Hepatocyte (in vitro differentiated cells): ENCODE measurements around the gene ORM1. TPM values are rescaled to one million over a fixed set of nuclear protein-coding genes. Genes with fewer than 3 reads are reported as not detected.

Source experiments
- DNase-seq: peaks from one replicate; pipeline ENCODE4 v3.0.0-alpha.2; 2016; ENCODE audit warnings: low spot score
- H2AFZ ChIP-seq: fragments of 200-600 bp; sonication (generic); 2 replicates; pipeline ENCODE4 v1.6.0; 2016; ENCODE audit warnings: antibody characterized with exemption, mild to moderate bottlenecking
- H3K27ac ChIP-seq: fragments of 200-600 bp; sonication (generic); 2 replicates; pipeline ENCODE4 v1.5.1; 2016; ENCODE audit warnings: mild to moderate bottlenecking
- H3K27me3 ChIP-seq: fragments of 200-600 bp; sonication (generic); 2 replicates; pipeline ENCODE4 v1.6.1; 2016
- H3K36me3 ChIP-seq: fragments of 200-600 bp; sonication (generic); replicated peaks from 2 replicates; pipeline ENCODE4 v1.5.1; 2016; ENCODE audit warnings: low read depth; ENCODE audit not compliant: insufficient read depth
- H3K4me1 ChIP-seq: fragments of 200-600 bp; sonication (generic); 2 replicates; pipeline ENCODE4 v1.5.1; 2016; ENCODE audit warnings: mild to moderate bottlenecking, moderate library complexity; ENCODE audit not compliant: insufficient read depth
- H3K4me2 ChIP-seq: fragments of 200-600 bp; sonication (generic); 2 replicates; pipeline ENCODE4 v1.6.0; 2016
- H3K4me3 ChIP-seq: fragments of 200-600 bp; sonication (generic); 2 replicates; pipeline ENCODE4 v1.5.1; 2016; ENCODE audit warnings: mild to moderate bottlenecking
- H3K79me2 ChIP-seq: fragments of 200-600 bp; sonication (generic); 2 replicates; pipeline ENCODE4 v1.6.0; 2017; ENCODE audit warnings: mild to moderate bottlenecking
- H3K9me2 ChIP-seq: fragments of 200-600 bp; sonication (generic); replicated peaks from 2 replicates; pipeline ENCODE4 v1.6.0; 2017; ENCODE audit warnings: mild to moderate bottlenecking; ENCODE audit not compliant: insufficient read depth
- H3K9me3 ChIP-seq: fragments of 200-600 bp; sonication (generic); 2 replicates; pipeline ENCODE4 v1.5.1; 2016; ENCODE audit warnings: low read depth, mild to moderate bottlenecking
- H4K20me1 ChIP-seq: fragments of 200-600 bp; sonication (generic); 2 replicates; pipeline ENCODE4 v1.6.0; 2016; ENCODE audit warnings: mild to moderate bottlenecking; ENCODE audit not compliant: insufficient read depth, poor library complexity, severe bottlenecking
- EZH2 ChIP-seq: fragments of 200-600 bp; sonication (generic); IDR thresholded peaks from 2 replicates; pipeline ENCODE4 v1.6.1; 2016; ENCODE audit warnings: antibody characterized with exemption, mild to moderate bottlenecking, borderline replicate concordance
- EZH2phosphoT487 ChIP-seq: fragments of 200-600 bp; sonication (generic); IDR thresholded peaks from one replicate; pipeline ENCODE4 v1.6.1; 2018; ENCODE audit warnings: antibody characterized with exemption, mild to moderate bottlenecking, low read depth, moderate library complexity; ENCODE audit not compliant: unreplicated experiment, severe bottlenecking
- WGBS: methylation state at CpG from one replicate; pipeline ENCODE4 v1.1.6; 2016; ENCODE audit warnings: low lambda C conversion rate; ENCODE audit errors: missing lambda C conversion rate; 5-methylcytosine and 5-hydroxymethylcytosine counted together
- polyA plus RNA-seq: library from polyadenylated mRNA; unstranded; fragments of >200 nt; fragmentation: Nextera tagmentation; extraction: Ambion mirVana; gene quantifications from 2 replicates; pipeline ENCODE4 v1.2.1, GENCODE V29; 2016
- total RNA-seq: library from RNA; depleted of rRNA; stranded (reverse); fragments of >200 nt; gene quantifications from 2 replicates; pipeline ENCODE4 v1.2.3, GENCODE V29; 2014
- TF ChIP-seq, protein P1 (sequence below): fragments of 200-600 bp; sonication (generic); IDR thresholded peaks from 2 replicates; pipeline ENCODE4 v1.5.1; 2016; ENCODE audit warnings: antibody characterized with exemption, mild to moderate bottlenecking; ENCODE audit not compliant: poor library complexity

Gene ORM1
- total and polyA plus RNA-seq, 2 experiments from 2014 or later: 472 to 976 TPM

- no peak for DNase-seq
- no peak overlapping the region for H2AFZ ChIP-seq
- no peaks in the 10 kb centered on the region for H3K27me3 ChIP-seq
- no peak overlapping the region for H3K27ac ChIP-seq
- H3K36me3 ChIP-seq: no peaks in the 10 kb centered on the region
- 79% methylated on average over 10 of the region's 10 CpGs for WGBS
- no peak overlapping the region for H3K4me2 ChIP-seq
- H3K79me2 ChIP-seq: no peaks in the 10 kb centered on the region
- H4K20me1 ChIP-seq: no peaks in the 10 kb centered on the region
- TF ChIP-seq EZH2phosphoT487 (no peak), EZH2 (no peak)
- TF ChIP-seq, protein P1, sequence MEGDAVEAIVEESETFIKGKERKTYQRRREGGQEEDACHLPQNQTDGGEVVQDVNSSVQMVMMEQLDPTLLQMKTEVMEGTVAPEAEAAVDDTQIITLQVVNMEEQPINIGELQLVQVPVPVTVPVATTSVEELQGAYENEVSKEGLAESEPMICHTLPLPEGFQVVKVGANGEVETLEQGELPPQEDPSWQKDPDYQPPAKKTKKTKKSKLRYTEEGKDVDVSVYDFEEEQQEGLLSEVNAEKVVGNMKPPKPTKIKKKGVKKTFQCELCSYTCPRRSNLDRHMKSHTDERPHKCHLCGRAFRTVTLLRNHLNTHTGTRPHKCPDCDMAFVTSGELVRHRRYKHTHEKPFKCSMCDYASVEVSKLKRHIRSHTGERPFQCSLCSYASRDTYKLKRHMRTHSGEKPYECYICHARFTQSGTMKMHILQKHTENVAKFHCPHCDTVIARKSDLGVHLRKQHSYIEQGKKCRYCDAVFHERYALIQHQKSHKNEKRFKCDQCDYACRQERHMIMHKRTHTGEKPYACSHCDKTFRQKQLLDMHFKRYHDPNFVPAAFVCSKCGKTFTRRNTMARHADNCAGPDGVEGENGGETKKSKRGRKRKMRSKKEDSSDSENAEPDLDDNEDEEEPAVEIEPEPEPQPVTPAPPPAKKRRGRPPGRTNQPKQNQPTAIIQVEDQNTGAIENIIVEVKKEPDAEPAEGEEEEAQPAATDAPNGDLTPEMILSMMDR: no peak
- H3K4me3 ChIP-seq: no peak overlapping the region
- H3K9me2 ChIP-seq: no peaks in the 10 kb centered on the region
- no peaks in the 10 kb centered on the region for H3K9me3 ChIP-seq
- no peaks in the 10 kb centered on the region for H3K4me1 ChIP-seq
Observed at GRCh38 chr9:114336157-114336556, 13.3 kb downstream of the ORM1 start.

DNA sequence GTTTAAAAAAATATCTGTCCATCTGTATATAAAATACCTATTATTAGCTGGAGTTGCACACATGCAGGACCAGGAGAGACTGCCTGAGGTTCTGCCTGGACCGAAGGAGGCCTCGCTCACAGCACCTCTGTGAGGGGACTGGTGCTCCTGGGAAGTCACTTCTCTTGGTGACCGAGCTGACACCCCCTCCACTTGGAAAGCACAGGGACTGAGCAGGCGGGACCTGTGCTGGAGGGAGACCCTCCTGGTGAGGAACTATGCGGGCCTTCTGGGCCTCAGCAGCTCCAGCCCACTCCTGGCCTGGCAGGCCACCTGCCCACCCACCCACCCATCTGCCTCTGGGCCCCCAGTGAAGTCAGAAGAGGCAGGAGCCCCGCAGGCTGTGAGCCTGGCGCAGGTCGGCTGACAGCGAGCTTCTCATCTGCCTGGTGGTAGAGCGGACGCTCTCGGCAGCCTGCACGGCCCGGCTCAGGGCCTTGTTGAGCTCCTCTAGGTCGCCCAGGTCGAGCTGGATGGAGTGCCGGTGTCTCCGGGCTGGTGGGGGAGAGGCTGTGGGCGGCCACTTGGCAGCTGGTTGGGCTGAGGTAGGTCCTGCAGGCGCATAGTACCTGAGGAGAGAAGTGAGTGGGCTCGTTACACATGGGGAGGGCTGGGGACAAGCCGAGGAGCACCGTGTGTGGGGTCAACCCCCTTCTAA, 13.9 kb downstream of the ORM1 start:
- no peak overlapping the region for H2AFZ ChIP-seq
- no peaks in the 10 kb centered on the region for H4K20me1 ChIP-seq
- no peak overlapping the region for H3K4me3 ChIP-seq
- no peak for DNase-seq
- no peak overlapping the region for H3K27ac ChIP-seq
- 96% methylated on average over 23 of the region's 23 CpGs for WGBS
- H3K4me1 ChIP-seq: no peaks in the 10 kb centered on the region
- H3K9me2 ChIP-seq: no peaks in the 10 kb centered on the region
- no peak overlapping the region for H3K4me2 ChIP-seq
- no peaks in the 10 kb centered on the region for H3K9me3 ChIP-seq
- H3K79me2 ChIP-seq: no peaks in the 10 kb centered on the region
- no peak for TF ChIP-seq EZH2phosphoT487
- TF ChIP-seq, protein P1: no peak
- no peak for TF ChIP-seq EZH2
- no peaks in the 10 kb centered on the region for H3K27me3 ChIP-seq
- no peaks in the 10 kb centered on the region for H3K36me3 ChIP-seq

DNA sequence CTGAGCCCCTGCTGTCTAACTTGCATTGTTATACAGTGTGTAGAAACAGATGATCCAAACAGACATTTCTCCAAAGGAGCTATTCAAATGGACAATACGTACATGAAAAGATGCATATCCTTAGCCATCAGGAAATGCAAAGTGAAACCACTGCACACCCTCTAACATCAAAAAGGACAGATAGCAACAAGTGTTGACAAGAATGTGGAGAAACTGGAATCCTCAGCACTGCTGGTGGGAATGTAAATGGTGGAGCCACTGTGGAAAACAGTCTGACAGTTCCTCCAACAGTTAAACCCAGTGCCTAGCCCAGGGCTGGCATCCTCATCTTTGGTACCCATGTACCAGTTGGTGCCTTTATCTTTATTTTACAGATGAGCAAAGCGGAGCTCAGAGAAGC, 15.3 kb downstream of the ORM1 start:
- Histone ChIP-seq H3K4me3 (no peak overlapping the region), H3K4me1 (no peaks in the 10 kb centered on the region), H3K79me2 (no peaks in the 10 kb centered on the region), H3K9me3 (no peaks in the 10 kb centered on the region), H3K9me2 (no peaks in the 10 kb centered on the region), H3K27ac (no peak overlapping the region), H3K36me3 (no peaks in the 10 kb centered on the region), H4K20me1 (no peaks in the 10 kb centered on the region), H2AFZ (no peak overlapping the region), H3K27me3 (no peaks in the 10 kb centered on the region), H3K4me2 (no peak overlapping the region)
- TF ChIP-seq EZH2 (no peak), EZH2phosphoT487 (no peak)
- TF ChIP-seq, protein P1: no peak
- 91% methylated on average over 2 of the region's 2 CpGs for WGBS
- no peak for DNase-seq
